ENCODE results near the gene C10orf71.

DNA sequence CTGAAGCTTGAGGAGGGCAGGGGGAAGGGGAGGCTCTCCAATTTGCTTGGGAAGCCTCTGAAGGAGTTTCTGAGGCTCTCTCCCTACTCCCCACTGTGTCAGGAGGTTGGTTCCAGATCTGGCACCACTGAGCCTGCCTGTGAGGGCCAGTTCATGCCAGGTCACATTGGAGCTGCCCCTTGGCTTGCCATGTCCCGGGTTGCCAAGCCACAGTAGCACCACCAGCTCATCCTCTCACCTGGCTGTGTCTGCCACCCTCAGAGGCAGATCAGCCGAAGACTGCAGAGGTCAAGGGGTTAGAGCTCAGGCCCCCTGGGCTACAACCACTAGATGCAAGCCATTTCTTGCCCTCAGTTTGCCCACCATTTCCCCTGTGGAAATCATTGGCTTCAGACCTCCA, 3.1 kb downstream of the C10orf71 start:
- TF ChIP-seq, protein P1, sequence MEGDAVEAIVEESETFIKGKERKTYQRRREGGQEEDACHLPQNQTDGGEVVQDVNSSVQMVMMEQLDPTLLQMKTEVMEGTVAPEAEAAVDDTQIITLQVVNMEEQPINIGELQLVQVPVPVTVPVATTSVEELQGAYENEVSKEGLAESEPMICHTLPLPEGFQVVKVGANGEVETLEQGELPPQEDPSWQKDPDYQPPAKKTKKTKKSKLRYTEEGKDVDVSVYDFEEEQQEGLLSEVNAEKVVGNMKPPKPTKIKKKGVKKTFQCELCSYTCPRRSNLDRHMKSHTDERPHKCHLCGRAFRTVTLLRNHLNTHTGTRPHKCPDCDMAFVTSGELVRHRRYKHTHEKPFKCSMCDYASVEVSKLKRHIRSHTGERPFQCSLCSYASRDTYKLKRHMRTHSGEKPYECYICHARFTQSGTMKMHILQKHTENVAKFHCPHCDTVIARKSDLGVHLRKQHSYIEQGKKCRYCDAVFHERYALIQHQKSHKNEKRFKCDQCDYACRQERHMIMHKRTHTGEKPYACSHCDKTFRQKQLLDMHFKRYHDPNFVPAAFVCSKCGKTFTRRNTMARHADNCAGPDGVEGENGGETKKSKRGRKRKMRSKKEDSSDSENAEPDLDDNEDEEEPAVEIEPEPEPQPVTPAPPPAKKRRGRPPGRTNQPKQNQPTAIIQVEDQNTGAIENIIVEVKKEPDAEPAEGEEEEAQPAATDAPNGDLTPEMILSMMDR (IDR thresholded peaks at IDR 0.05): no peak
- TF ChIP-seq POLR2A (IDR thresholded peaks at IDR 0.05): no peak

Measured in body of pancreas (tissue), 4 donors.